Ishikawa (cell line): ENCODE measurements around the gene RANBP10.

Experiments
- CEBPB ChIP-seq: IDR thresholded peaks from 2 replicates; pipeline ENCODE4 v1.6.1; 2012
- RAD21 ChIP-seq: IDR thresholded peaks from 2 replicates; pipeline ENCODE4 v1.6.1; 2012; ENCODE audit warnings: low read depth
- REST ChIP-seq: IDR thresholded peaks from 2 replicates; pipeline ENCODE4 v1.6.1; 2012; ENCODE audit warnings: low read depth, mild to moderate bottlenecking
- YY1 ChIP-seq: IDR thresholded peaks from 2 replicates; pipeline ENCODE4 v1.6.1; 2012; ENCODE audit warnings: low read depth

DNA sequence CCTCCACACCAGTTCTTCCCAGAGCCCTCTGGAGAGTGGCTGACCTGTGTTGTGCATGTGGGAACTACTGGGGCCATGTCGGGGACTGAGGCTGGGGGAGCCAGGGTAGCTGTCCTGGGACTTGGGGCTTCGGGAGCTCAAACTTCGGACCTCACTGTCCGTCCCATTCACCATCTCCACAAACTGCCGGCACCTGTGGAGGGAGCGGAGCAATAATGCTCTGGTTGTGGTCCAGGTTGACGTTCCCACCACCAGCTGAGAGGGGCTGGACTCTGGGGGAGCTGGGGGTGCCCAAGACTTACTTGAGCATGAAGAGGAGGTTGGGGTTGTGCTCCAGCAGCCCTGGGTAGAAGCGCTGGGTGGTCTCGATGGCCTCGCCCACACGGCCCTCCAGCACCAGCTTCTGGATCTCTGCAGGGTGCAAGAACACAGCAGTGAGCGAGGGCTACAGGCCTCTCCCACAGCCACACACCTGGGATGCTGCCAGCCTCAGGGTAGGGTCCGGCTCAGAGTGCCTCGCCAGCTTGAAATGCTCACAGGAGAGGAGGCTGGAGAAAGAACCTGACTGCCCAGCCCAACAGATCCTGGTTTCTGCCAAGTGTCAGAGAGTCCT, 76.6 kb downstream of the RANBP10 start:
- no peak for TF ChIP-seq REST
- TF ChIP-seq CEBPB = no peak
- no peak for TF ChIP-seq RAD21
- TF ChIP-seq YY1 = no peak
